Measurements from ENCODE around the gene OTUB1. TPM values are rescaled to one million over a fixed set of nuclear protein-coding genes. Genes with fewer than 3 reads are reported as not detected.

OTUB1 gene
- total RNA-seq, 1 experiment from 2014 or later: 119 TPM

- TF ChIP-seq EZH2 (IDR thresholded peaks at IDR 0.05; ENCODE audit: low read depth) (no peak), CTCF (conservative IDR thresholded peaks at IDR 0.05) (no peak)
- H3K27ac ChIP-seq: no peak overlapping the region
- POLR2A ChIA-PET (ENCODE audit: unreplicated experiment): interaction anchor here (0.6 kb wide), 1 partner anchor 58 kb away, joined by 4 read pairs; no protein-coding TSS in a partner anchor
- H3K4me2 ChIP-seq: no peak overlapping the region
- no peaks in the 10 kb centered on the region for H3K9me3 ChIP-seq (ENCODE audit: insufficient read depth, low read depth)
- no peaks in the 10 kb centered on the region for H3K27me3 ChIP-seq (ENCODE audit: insufficient read depth, low read depth)
- no peak for DNase-seq
- H2AFZ ChIP-seq: no peak overlapping the region
- H3K4me3 ChIP-seq: no peak overlapping the region
- no peaks in the 10 kb centered on the region for H3K4me1 ChIP-seq (replicated peaks; ENCODE audit: insufficient read depth)
- H3K36me3 ChIP-seq (ENCODE audit: low read depth): no peaks in the 10 kb centered on the region
- peaks cover 9% of the 10 kb centered on the region; the same call in 1 of the 2 replicates for H3F3A ChIP-seq (ENCODE audit: insufficient read depth, low read depth)
- intact Hi-C loops (cut with micrococcal nuclease; ENCODE audit: unreplicated experiment): no loop called here
- H3K79me2 ChIP-seq (ENCODE audit: low read depth): no peaks in the 10 kb centered on the region
- no peaks in the 10 kb centered on the region for H3K9me2 ChIP-seq (ENCODE audit: insufficient read depth)
- peaks cover 38% of the 10 kb centered on the region for H4K20me1 ChIP-seq (ENCODE audit: insufficient read depth)
- no TSS peak for BruUV-seq (replicated peaks)
- CTCF ChIA-PET: no interaction called here
Observed at GRCh38 chr11:64036087-64037026, 50.1 kb downstream of the OTUB1 start.

GRCh38 chr11:64037027-64037634 lies 50.9 kb downstream of the OTUB1 start:
- Histone ChIP-seq H3K79me2 (ENCODE audit: low read depth) (no peaks in the 10 kb centered on the region), H3K4me1 (replicated peaks; ENCODE audit: insufficient read depth) (no peaks in the 10 kb centered on the region), H4K20me1 (ENCODE audit: insufficient read depth) (peaks cover 36% of the 10 kb centered on the region), H3K27ac (no peak overlapping the region), H3K4me3 (no peak overlapping the region), H3F3A (ENCODE audit: insufficient read depth, low read depth) (peaks cover 9% of the 10 kb centered on the region; the same call in 1 of the 2 replicates), H3K27me3 (ENCODE audit: insufficient read depth, low read depth) (no peaks in the 10 kb centered on the region), H2AFZ (no peak overlapping the region), H3K9me3 (ENCODE audit: insufficient read depth, low read depth) (no peaks in the 10 kb centered on the region), H3K36me3 (ENCODE audit: low read depth) (no peaks in the 10 kb centered on the region), H3K9me2 (ENCODE audit: insufficient read depth) (no peaks in the 10 kb centered on the region), H3K4me2 (no peak overlapping the region)
- BruUV-seq (replicated peaks): no TSS peak
- DNase-seq: no peak
- CTCF ChIA-PET: no interaction called here
- intact Hi-C loops (cut with micrococcal nuclease; ENCODE audit: unreplicated experiment): no loop called here
- POLR2A ChIA-PET (ENCODE audit: unreplicated experiment): interaction anchor here (0.6 kb wide), 2 partner anchors 57 to 524 kb away, joined by 3 to 4 read pairs; no protein-coding TSS in a partner anchor
- no peak for TF ChIP-seq CTCF (conservative IDR thresholded peaks at IDR 0.05)

DNA sequence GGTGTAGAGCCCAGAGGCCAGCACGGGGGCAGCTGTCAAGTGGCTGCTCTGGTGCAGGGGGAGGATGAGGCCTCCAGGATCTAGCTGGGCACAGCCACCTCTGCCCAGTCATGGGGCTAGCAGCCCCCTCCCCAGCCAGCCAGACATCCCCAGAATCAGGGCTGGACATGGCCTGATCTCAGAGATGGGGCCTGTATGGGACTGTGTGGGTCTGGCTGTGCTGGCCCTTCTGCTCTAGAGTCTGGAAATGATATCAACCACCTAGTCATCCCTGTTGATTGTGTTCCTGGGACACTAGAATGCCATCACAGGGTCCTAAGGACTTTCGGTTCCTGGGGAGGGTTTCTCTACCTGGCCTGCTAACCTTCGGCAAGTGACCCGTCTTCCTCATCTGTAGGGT lies 52.3 kb downstream of the OTUB1 start:
- intact Hi-C loops (cut with micrococcal nuclease; ENCODE audit: unreplicated experiment): no loop called here

More for the DNA sequence above, 52.3 kb downstream of the OTUB1 start:
- Histone ChIP-seq H3K9me2 (ENCODE audit: insufficient read depth) (no peaks in the 10 kb centered on the region), H3K4me1 (replicated peaks; ENCODE audit: insufficient read depth) (no peaks in the 10 kb centered on the region), H3F3A (ENCODE audit: insufficient read depth, low read depth) (peaks cover 9% of the 10 kb centered on the region; the same call in 1 of the 2 replicates), H4K20me1 (ENCODE audit: insufficient read depth) (peaks cover 43% of the 10 kb centered on the region), H3K9me3 (ENCODE audit: insufficient read depth, low read depth) (no peaks in the 10 kb centered on the region), H3K36me3 (ENCODE audit: low read depth) (no peaks in the 10 kb centered on the region), H3K4me3 (no peak overlapping the region), H2AFZ (no peak overlapping the region), H3K27me3 (ENCODE audit: insufficient read depth, low read depth) (no peaks in the 10 kb centered on the region), H3K79me2 (ENCODE audit: low read depth) (no peaks in the 10 kb centered on the region), H3K4me2 (no peak overlapping the region), H3K27ac (no peak overlapping the region)
- DNase-seq: no peak
- ChIA-PET POLR2A (ENCODE audit: unreplicated experiment) (no interaction called here), CTCF (interaction anchor here (1.0 kb wide), 1 partner anchor 9 kb away, joined by 3 read pairs; no protein-coding TSS in a partner anchor)
- no peak for TF ChIP-seq CTCF (conservative IDR thresholded peaks at IDR 0.05)
- TF ChIP-seq EZH2 (IDR thresholded peaks at IDR 0.05; ENCODE audit: low read depth): no peak
- BruUV-seq (replicated peaks): no TSS peak
